Measurements from ENCODE around the gene JADE3. TPM values are rescaled to one million over a fixed set of nuclear protein-coding genes. Genes with fewer than 3 reads are reported as not detected.

Gene JADE3
- total and polyA plus RNA-seq, 3 experiments from 2014 or later = 1.6 TPM; not detected in 1

Other genes starting within 250 kb of the JADE3 start
- gene SLC9A7, start 153.3 kb upstream of the JADE3 start, total RNA-seq = 10 to 100 TPM; 25.7 to 26.7 TPM
- 0.63 TPM for gene SLC9A7, start 153.3 kb upstream of the JADE3 start, polyA plus RNA-seq
- gene RP2, start 75.4 kb upstream of the JADE3 start, total RNA-seq = 1 to 10 TPM; 5.5 to 6.9 TPM
- 6.4 TPM for gene RP2, start 75.4 kb upstream of the JADE3 start, polyA plus RNA-seq
- not detected for gene RGN, start 166.0 kb downstream of the JADE3 start, total RNA-seq
- gene RGN, start 166.0 kb downstream of the JADE3 start, polyA plus RNA-seq = not detected
- gene NDUFB11, start 232.3 kb downstream of the JADE3 start, total RNA-seq = 10 to 100 TPM; 93.5 to 95.0 TPM
- gene NDUFB11, start 232.3 kb downstream of the JADE3 start, polyA plus RNA-seq = 169 TPM
- 10 to 100 TPM; 74.5 to 74.8 TPM for gene RBM10, start 232.8 kb downstream of the JADE3 start, total RNA-seq
- gene RBM10, start 232.8 kb downstream of the JADE3 start, polyA plus RNA-seq = 37.8 TPM